Measurements from ENCODE around the gene KIF26B. TPM values are rescaled to one million over a fixed set of nuclear protein-coding genes. Genes with fewer than 3 reads are reported as not detected.

Gene KIF26B
- total and polyA plus RNA-seq, 10 of the 15 experiments (the other 5 are each of a cell fraction or from before 2014, with no cell fraction given) = 0.35 to 11.6 (median 2.2) TPM

DNA sequence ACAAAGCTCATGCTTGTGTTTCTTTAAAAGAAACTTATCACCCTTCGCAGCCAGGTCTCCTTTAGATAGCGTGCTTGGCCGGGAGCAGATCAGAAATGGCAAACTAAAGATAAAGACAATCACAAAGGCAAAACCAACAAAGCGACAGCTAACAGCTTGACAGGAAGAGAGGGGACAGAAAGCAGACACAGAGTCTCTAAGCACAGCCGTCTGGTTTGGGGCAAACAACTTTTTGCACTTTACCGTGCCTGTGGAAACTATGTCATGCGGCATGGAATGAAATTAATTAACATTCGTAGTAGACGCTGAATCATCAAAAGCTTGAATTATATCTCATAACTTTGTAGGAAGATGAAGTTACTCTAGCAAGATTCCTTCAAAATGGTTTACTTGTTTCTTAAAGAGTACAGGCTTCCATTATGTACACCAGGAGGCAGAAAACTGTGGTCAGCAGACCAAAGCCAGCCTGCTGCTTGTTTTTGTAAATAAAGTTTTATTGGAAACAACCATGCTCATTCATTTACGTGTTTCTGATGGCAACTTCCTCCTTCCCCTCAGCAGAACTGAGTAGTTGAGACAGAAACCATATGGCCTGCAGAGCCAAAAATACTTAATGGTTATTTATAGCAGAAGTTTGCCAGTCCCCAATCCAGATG, 183.2 kb downstream of the KIF26B start:
- SMC1A ChIA-PET (ENCODE audit: uncharacterized antibody, unreplicated experiment) = no interaction called here
- H3K4me1 ChIP-seq (ENCODE audit: control insufficient read depth, insufficient read depth, low read length) = no peaks in the 10 kb centered on the region
- TF ChIP-seq, protein P1, sequence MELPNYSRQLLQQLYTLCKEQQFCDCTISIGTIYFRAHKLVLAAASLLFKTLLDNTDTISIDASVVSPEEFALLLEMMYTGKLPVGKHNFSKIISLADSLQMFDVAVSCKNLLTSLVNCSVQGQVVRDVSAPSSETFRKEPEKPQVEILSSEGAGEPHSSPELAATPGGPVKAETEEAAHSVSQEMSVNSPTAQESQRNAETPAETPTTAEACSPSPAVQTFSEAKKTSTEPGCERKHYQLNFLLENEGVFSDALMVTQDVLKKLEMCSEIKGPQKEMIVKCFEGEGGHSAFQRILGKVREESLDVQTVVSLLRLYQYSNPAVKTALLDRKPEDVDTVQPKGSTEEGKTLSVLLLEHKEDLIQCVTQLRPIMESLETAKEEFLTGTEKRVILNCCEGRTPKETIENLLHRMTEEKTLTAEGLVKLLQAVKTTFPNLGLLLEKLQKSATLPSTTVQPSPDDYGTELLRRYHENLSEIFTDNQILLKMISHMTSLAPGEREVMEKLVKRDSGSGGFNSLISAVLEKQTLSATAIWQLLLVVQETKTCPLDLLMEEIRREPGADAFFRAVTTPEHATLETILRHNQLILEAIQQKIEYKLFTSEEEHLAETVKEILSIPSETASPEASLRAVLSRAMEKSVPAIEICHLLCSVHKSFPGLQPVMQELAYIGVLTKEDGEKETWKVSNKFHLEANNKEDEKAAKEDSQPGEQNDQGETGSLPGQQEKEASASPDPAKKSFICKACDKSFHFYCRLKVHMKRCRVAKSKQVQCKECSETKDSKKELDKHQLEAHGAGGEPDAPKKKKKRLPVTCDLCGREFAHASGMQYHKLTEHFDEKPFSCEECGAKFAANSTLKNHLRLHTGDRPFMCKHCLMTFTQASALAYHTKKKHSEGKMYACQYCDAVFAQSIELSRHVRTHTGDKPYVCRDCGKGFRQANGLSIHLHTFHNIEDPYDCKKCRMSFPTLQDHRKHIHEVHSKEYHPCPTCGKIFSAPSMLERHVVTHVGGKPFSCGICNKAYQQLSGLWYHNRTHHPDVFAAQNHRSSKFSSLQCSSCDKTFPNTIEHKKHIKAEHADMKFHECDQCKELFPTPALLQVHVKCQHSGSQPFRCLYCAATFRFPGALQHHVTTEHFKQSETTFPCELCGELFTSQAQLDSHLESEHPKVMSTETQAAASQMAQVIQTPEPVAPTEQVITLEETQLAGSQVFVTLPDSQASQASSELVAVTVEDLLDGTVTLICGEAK (IDR thresholded peaks at IDR 0.05; ENCODE audit: borderline replicate concordance) = peak; percentile 70
- no peak for TF ChIP-seq CREB1 (IDR thresholded peaks at IDR 0.05; ENCODE audit: low read depth)
- TF ChIP-seq PML (IDR thresholded peaks at IDR 0.05; ENCODE audit: low read length) = no peak
- no peak for TF ChIP-seq MEF2B (IDR thresholded peaks at IDR 0.05; ENCODE audit: partially characterized antibody, poor library complexity, severe bottlenecking)
- TF ChIP-seq KAT2A (conservative IDR thresholded peaks at IDR 0.05; ENCODE audit: control insufficient read depth, low read depth, low read length) = no peak
- no peak for TF ChIP-seq MEF2A (IDR thresholded peaks at IDR 0.05; ENCODE audit: insufficient read depth, low read depth, low read length)
- no peak for TF ChIP-seq ASH2L (IDR thresholded peaks at IDR 0.05; ENCODE audit: borderline replicate concordance, low read depth)
- POLR2A ChIA-PET = no interaction called here
- DNase-seq (ENCODE audit: low read depth, low spot score) (no peak), FAIRE-seq (no peak), ATAC-seq (no peak)
- no peak overlapping the region for H3K27ac ChIP-seq (ENCODE audit: control insufficient read depth, insufficient read depth)
- in situ Hi-C loops (cut with MboI) = no loop called here
- 53% methylated on average over 10 of the region's 10 CpGs for WGBS (ENCODE audit: insufficient coverage, insufficient replicate concordance, low lambda C conversion rate, missing lambda C conversion rate)
- no peak overlapping the region; the same call in 1 of the 2 replicates for H2AFZ ChIP-seq (ENCODE audit: control insufficient read depth, low read depth, low read length)
- no TSS peak for BruUV-seq (replicated peaks)
- no peak overlapping the region for H3K9ac ChIP-seq (ENCODE audit: control insufficient read depth, insufficient read depth, low read length)
- no peak overlapping the region for H3K4me3 ChIP-seq
- H4K20me1 ChIP-seq (ENCODE audit: control insufficient read depth, insufficient read depth) = no peaks in the 10 kb centered on the region
- no peaks in the 10 kb centered on the region for H3K27me3 ChIP-seq (replicated peaks in 1 of 2; ENCODE audit: control insufficient read depth in 2 of 2, insufficient read depth in 2 of 2, low read length in 1 of 2)
- no peaks in the 10 kb centered on the region for H3K9me3 ChIP-seq (replicated peaks; ENCODE audit: control insufficient read depth, insufficient read depth, low read length)
- H3K79me2 ChIP-seq (ENCODE audit: control insufficient read depth, insufficient read depth, low read length) = no peaks in the 10 kb centered on the region
- intact Hi-C loops (cut with micrococcal nuclease; ENCODE audit: unreplicated experiment) = no loop called here
- no peak overlapping the region for H3K4me2 ChIP-seq (ENCODE audit: control insufficient read depth, insufficient read depth)
- RAD21 ChIA-PET (ENCODE audit: unreplicated experiment) = no interaction called here
- H3K36me3 ChIP-seq (ENCODE audit: control insufficient read depth in 2 of 2, insufficient read depth in 2 of 2, low read length in 1 of 2) = no peaks in the 10 kb centered on the region
- CTCF ChIA-PET = interaction anchor here (1.4 kb wide), 1 partner anchor 296 kb away, joined by 3 read pairs; no protein-coding TSS in a partner anchor
